OCI-LY7 (cell line): ENCODE data around the gene TFAP2A. TPM values are rescaled to one million over a fixed set of nuclear protein-coding genes. Genes with fewer than 3 reads are reported as not detected.

ENCODE experiments used
- BruUV-seq: library from RNA; stranded (reverse); fragments of 400-500 nt; replicated peaks from 2 replicates; lab custom pipeline; 2021; lab: Mats Ljungman, UMichigan
- CTCF ChIA-PET: fragments of 300-600 bp; sonication (Branson Sonifier 250); formaldehyde crosslinking; loops from one replicate; lab custom pipeline; 2022; ENCODE audit warnings: antibody characterized with exemption; ENCODE audit not compliant: unreplicated experiment; lab: Charles Lee
- POLR2A ChIA-PET: fragments of 300-600 bp; sonication (Branson Sonifier 250); formaldehyde crosslinking; loops from one replicate; lab custom pipeline; 2022; ENCODE audit warnings: antibody characterized with exemption; lab: Charles Lee
- DNase-seq: peaks from one replicate; pipeline ENCODE4 v3.0.0-alpha.2; 2015; ENCODE audit warnings: low spot score
- H2AFZ ChIP-seq: fragments of 200-600 bp; sonication (generic), shearing (Covaris generic); 2 replicates; pipeline ENCODE4 v1.6.1; 2014; ENCODE audit warnings: mild to moderate bottlenecking, antibody characterized with exemption, low read length, moderate library complexity
- H3K27ac ChIP-seq: fragments of 200-600 bp; sonication (generic); 2 replicates; pipeline ENCODE4 v1.5.1; 2014; ENCODE audit warnings: mixed run types, low read depth, mild to moderate bottlenecking, moderate library complexity, low read length, inconsistent platforms; ENCODE audit not compliant: poor library complexity, severe bottlenecking
- H3K36me3 ChIP-seq: fragments of 200-600 bp; sonication (generic); 2 replicates; pipeline ENCODE4 v1.6.1; 2014; ENCODE audit warnings: mild to moderate bottlenecking, antibody characterized with exemption, low read length, moderate library complexity, mixed read lengths; ENCODE audit not compliant: insufficient read depth
- H3K4me1 ChIP-seq: fragments of 200-600 bp; sonication (generic); 2 replicates; pipeline ENCODE4 v1.5.1; 2014; ENCODE audit warnings: mild to moderate bottlenecking, low read length; ENCODE audit not compliant: insufficient read depth, poor library complexity, severe bottlenecking
- H3K4me2 ChIP-seq: fragments of 200-600 bp; sonication (generic); 2 replicates; pipeline ENCODE4 v1.6.1; 2014; ENCODE audit warnings: mild to moderate bottlenecking, low read length
- H3K4me3 ChIP-seq: fragments of 200-600 bp; sonication (generic); 2 replicates; pipeline ENCODE4 v1.5.1; 2014; ENCODE audit warnings: mild to moderate bottlenecking, low read depth, low read length; ENCODE audit not compliant: poor library complexity, severe bottlenecking
- H3K79me2 ChIP-seq: fragments of 200-600 bp; sonication (generic); 2 replicates; pipeline ENCODE4 v1.6.1; 2016; ENCODE audit warnings: low read depth, mild to moderate bottlenecking, low read length, moderate library complexity, mixed read lengths; ENCODE audit not compliant: insufficient read depth
- H3K9me2 ChIP-seq: fragments of 200-600 bp; sonication (generic); 2 replicates; pipeline ENCODE4 v1.6.1; 2016; ENCODE audit warnings: mild to moderate bottlenecking, low read length, mixed read lengths; ENCODE audit not compliant: insufficient read depth
- H3K9me3 ChIP-seq: fragments of 200-600 bp; sonication (generic); 2 replicates; pipeline ENCODE4 v1.6.1; 2014; ENCODE audit warnings: mild to moderate bottlenecking, mixed run types, low read length, mixed read lengths
- H4K20me1 ChIP-seq: fragments of 200-600 bp; sonication (generic); 2 replicates; pipeline ENCODE4 v1.6.1; 2014; ENCODE audit warnings: mild to moderate bottlenecking, antibody characterized with exemption, low read length, moderate library complexity, mixed read lengths; ENCODE audit not compliant: insufficient read depth
- EZH2phosphoT487 ChIP-seq: fragments of 200-600 bp; sonication (generic); IDR thresholded peaks from 2 replicates; pipeline ENCODE4 v1.6.1; 2018; ENCODE audit warnings: low read depth, borderline replicate concordance, mild to moderate bottlenecking, mixed run types, antibody characterized with exemption, low read length, moderate library complexity, mixed read lengths
- intact Hi-C: fragments of 100-400 bp; cut with micrococcal nuclease; formaldehyde crosslinking; loops from one replicate; pipeline ENCODE4 v1.10.0; 2022; ENCODE audit not compliant: unreplicated experiment
- total RNA-seq, 2 experiments: library from RNA; depleted of rRNA in 1 of 2; stranded (reverse); fragments of >200 nt in 1 of 2; shearing (Covaris generic) in 1 of 2; gene quantifications; 2 replicates each; pipeline ENCODE4 v1.2.3, GENCODE V29; 2014 to 2022
- TF ChIP-seq, protein P1 (sequence below): fragments of 200-600 bp; sonication (generic); conservative IDR thresholded peaks from 2 replicates; pipeline ENCODE4 v1.5.1; 2014; ENCODE audit warnings: mild to moderate bottlenecking, antibody characterized with exemption, low read length, moderate library complexity, mixed read lengths

Gene TFAP2A
- total RNA-seq, 2 experiments from 2014 or later, result 2.0 to 3.3 TPM

DNA sequence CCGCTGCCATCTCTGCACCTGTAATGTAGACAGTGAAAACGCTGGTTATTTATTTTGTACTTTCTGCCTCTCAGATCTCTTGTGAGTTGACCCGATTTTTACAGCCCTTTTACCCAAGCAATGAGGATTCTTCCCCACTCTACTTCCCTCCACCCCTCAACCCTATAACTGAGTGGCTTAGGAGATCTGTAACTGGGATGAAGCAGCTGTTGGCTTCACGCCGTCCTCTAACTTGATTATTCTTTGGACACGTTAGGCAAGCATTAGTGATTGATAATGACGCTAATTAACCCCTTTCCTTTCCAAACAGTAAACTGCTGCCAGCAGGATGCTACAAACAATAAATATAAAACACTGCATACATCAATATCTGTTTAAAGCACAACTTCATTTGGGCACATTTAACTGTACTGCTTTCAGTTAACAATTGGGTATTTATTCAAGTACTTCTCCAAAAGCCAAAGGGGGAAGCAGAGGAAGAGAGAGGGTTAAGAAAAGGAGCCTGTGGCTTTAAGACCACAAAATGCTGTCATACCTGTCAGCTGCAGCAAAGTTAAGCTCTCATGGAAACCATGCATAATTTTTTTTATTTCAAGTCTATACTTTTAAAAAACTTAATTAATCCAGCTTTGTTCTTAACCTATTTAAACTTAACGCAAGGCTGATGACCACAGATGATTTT is 21.2 kb downstream of the TFAP2A start:
- TF ChIP-seq, protein P1, sequence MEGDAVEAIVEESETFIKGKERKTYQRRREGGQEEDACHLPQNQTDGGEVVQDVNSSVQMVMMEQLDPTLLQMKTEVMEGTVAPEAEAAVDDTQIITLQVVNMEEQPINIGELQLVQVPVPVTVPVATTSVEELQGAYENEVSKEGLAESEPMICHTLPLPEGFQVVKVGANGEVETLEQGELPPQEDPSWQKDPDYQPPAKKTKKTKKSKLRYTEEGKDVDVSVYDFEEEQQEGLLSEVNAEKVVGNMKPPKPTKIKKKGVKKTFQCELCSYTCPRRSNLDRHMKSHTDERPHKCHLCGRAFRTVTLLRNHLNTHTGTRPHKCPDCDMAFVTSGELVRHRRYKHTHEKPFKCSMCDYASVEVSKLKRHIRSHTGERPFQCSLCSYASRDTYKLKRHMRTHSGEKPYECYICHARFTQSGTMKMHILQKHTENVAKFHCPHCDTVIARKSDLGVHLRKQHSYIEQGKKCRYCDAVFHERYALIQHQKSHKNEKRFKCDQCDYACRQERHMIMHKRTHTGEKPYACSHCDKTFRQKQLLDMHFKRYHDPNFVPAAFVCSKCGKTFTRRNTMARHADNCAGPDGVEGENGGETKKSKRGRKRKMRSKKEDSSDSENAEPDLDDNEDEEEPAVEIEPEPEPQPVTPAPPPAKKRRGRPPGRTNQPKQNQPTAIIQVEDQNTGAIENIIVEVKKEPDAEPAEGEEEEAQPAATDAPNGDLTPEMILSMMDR, result no peak
- no peak for TF ChIP-seq EZH2phosphoT487
- Histone ChIP-seq H3K4me1 (no peaks in the 10 kb centered on the region), H3K27ac (no peak overlapping the region), H3K9me2 (no peaks in the 10 kb centered on the region), H4K20me1 (no peaks in the 10 kb centered on the region), H2AFZ (no peak overlapping the region), H3K9me3 (no peaks in the 10 kb centered on the region), H3K79me2 (no peaks in the 10 kb centered on the region), H3K36me3 (no peaks in the 10 kb centered on the region), H3K4me3 (no peak overlapping the region), H3K4me2 (no peak overlapping the region)
- DNase-seq, result no peak
- ChIA-PET CTCF (interaction anchor here (1.0 kb wide), 1 partner anchor 11 kb away, joined by 3 read pairs; no protein-coding TSS in a partner anchor), POLR2A (no interaction called here)
- intact Hi-C loops, result no loop called here
- no TSS peak for BruUV-seq

DNA sequence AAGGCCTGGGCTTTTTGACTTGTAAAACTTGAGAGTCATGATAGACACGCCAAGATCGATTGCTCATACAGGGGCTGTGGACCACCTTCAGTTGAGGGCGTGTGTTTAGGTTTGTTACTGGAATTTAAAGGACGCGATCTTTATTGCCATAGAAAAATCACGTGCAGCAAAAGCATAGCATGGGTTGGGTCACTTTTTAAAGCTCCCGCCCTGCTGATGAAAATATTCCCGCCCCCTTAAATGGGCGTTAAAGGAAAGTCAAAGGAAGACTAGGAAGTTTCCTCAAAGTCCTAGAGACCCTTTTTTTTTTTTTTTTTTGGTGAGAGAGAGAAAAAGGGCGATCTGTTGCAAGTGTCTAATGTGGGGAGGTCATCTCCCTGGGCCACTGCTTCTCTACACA is 23.1 kb downstream of the TFAP2A start:
- Histone ChIP-seq H3K4me1 (no peaks in the 10 kb centered on the region), H3K9me3 (no peaks in the 10 kb centered on the region), H3K9me2 (no peaks in the 10 kb centered on the region), H3K79me2 (no peaks in the 10 kb centered on the region), H2AFZ (no peak overlapping the region), H3K4me3 (no peak overlapping the region), H3K4me2 (no peak overlapping the region), H3K36me3 (no peaks in the 10 kb centered on the region), H4K20me1 (no peaks in the 10 kb centered on the region), H3K27ac (no peak overlapping the region)
- TF ChIP-seq, protein P1, result no peak
- TF ChIP-seq EZH2phosphoT487, result no peak
- intact Hi-C loops, result no loop called here
- POLR2A ChIA-PET, result interaction anchor here (0.7 kb wide), 1 partner anchor 43 kb away, joined by 4 read pairs; no protein-coding TSS in a partner anchor
- CTCF ChIA-PET, result no interaction called here
- BruUV-seq, result no TSS peak
- no peak for DNase-seq

DNA sequence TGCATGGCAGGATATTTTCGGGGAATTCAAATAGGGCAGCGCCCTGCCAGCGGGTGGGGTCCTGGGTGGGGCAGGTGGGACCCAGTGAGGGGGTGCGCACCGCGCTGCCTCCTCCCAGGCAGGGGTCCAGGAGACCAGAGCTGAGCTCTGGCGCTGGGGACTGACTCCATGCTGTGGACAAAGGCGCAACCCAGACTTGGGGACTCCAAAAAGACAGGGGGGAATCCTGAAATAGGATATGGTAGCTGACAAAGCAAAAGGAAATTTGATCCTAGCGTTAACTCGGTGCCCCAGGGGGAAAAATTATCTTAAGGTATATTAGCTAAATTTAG is 23.6 kb downstream of the TFAP2A start:
- Histone ChIP-seq H4K20me1 (no peaks in the 10 kb centered on the region), H3K27ac (no peak overlapping the region), H2AFZ (no peak overlapping the region), H3K9me2 (no peaks in the 10 kb centered on the region), H3K79me2 (no peaks in the 10 kb centered on the region), H3K9me3 (no peaks in the 10 kb centered on the region), H3K4me3 (no peak overlapping the region), H3K36me3 (no peaks in the 10 kb centered on the region), H3K4me1 (no peaks in the 10 kb centered on the region), H3K4me2 (no peak overlapping the region)
- CTCF ChIA-PET, result no interaction called here
- intact Hi-C loops, result no loop called here
- no TSS peak for BruUV-seq
- no peak for DNase-seq
- POLR2A ChIA-PET, result interaction anchor here (0.7 kb wide), 1 partner anchor 43 kb away, joined by 4 read pairs; no protein-coding TSS in a partner anchor
- no peak for TF ChIP-seq EZH2phosphoT487
- TF ChIP-seq, protein P1, result no peak
